Stimulated activated CD4-positive, alpha-beta T cell treated with anti-CD3 and anti-CD28 coated beads, TNF-alpha, amount 100 ng/mL, for 4 hours (primary cell): ENCODE data around the gene ADK.

ENCODE experiments used
- DNase-seq, 3 experiments: peaks; one replicate each; pipeline ENCODE4 v3.0.0-alpha.2; 2020; ENCODE audit warnings: low read depth in 3 of 3

The ADK gene

GRCh38 chr10:74738542-74738941 lies 587.5 kb downstream of the ADK start:
- no peak for DNase-seq

- DNase-seq: no peak
Observed at GRCh38 chr10:74738985-74739567, 588.1 kb downstream of the ADK start.

- DNase-seq: no peak
Observed at GRCh38 chr10:74743401-74743800, 592.4 kb downstream of the ADK start.

- DNase-seq: no peak
Observed at GRCh38 chr10:74745449-74745848, 594.4 kb downstream of the ADK start.

- DNase-seq: no peak
Observed at GRCh38 chr10:74746813-74747212, 595.8 kb downstream of the ADK start.

GRCh38 chr10:74748468-74749031 lies 597.5 kb downstream of the ADK start:
- no peak for DNase-seq

GRCh38 chr10:74750848-74751274 lies 599.8 kb downstream of the ADK start:
- DNase-seq: no peak

GRCh38 chr10:74752371-74753040 lies 601.5 kb downstream of the ADK start:
- no peak for DNase-seq

GRCh38 chr10:74753442-74754211 lies 602.6 kb downstream of the ADK start:
- DNase-seq: no peak

- DNase-seq: no peak
Observed at GRCh38 chr10:74754381-74754821, 603.4 kb downstream of the ADK start.

GRCh38 chr10:74755273-74755672 lies 604.3 kb downstream of the ADK start:
- no peak for DNase-seq
